Measurements from ENCODE around the gene INAFM2. TPM values are rescaled to one million over a fixed set of nuclear protein-coding genes. Genes with fewer than 3 reads are reported as not detected.

The INAFM2 gene
- total and polyA plus RNA-seq, 4 donors: 3.3 to 5.7 (median 4.4) TPM

GRCh38 chr15:40303576-40303975 is 19.9 kb upstream of the INAFM2 start:
- Histone ChIP-seq H3K9ac (ENCODE audit: low read depth in 1 of 2, low read length in 2 of 2) (no peak overlapping the region), H3K27ac (ENCODE audit: low read depth in 1 of 2, low read length in 2 of 2) (no peak overlapping the region), H3K4me1 (ENCODE audit: control insufficient read depth in 4 of 4, insufficient read depth in 4 of 4, low read length in 3 of 4) (no peaks in the 10 kb centered on the region), H3K4me3 (ENCODE audit: low read depth in 1 of 3, low read length in 3 of 3) (no peak overlapping the region), H3K9me3 (ENCODE audit: control insufficient read depth in 4 of 4, low read length in 3 of 4) (peaks cover 0 to 4% (median 0%) of the 10 kb centered on the region in 4 donors), H3K36me3 (ENCODE audit: control insufficient read depth in 4 of 4, insufficient read depth in 3 of 4, low read depth in 1 of 4, low read length in 3 of 4) (no peaks in the 10 kb centered on the region), H3K27me3 (ENCODE audit: control insufficient read depth in 4 of 4, insufficient read depth in 4 of 4, low read length in 3 of 4) (no peaks in the 10 kb centered on the region)
- 90% methylated on average over 2 of the region's 2 CpGs for WGBS
- TF ChIP-seq RXRA (IDR thresholded peaks at IDR 0.05) (no peak), NR2F2 (IDR thresholded peaks at IDR 0.05) (no peak), MAX (IDR thresholded peaks at IDR 0.05) (no peak), FOXA2 (IDR thresholded peaks at IDR 0.05) (no peak), REST (IDR thresholded peaks at IDR 0.05) (no peak), CTCF (IDR thresholded peaks at IDR 0.05; ENCODE audit: low read depth, low read length, missing input control) (no peak), JUND (IDR thresholded peaks at IDR 0.05) (no peak)
- DNase-seq (ENCODE audit: low spot score): no peak

- 93% methylated on average over 4 of the region's 4 CpGs for WGBS
- H3K27ac ChIP-seq (ENCODE audit: low read depth in 1 of 2, low read length in 2 of 2): no peak overlapping the region
- no peak for DNase-seq (ENCODE audit: low spot score)
- no peaks in the 10 kb centered on the region for H3K36me3 ChIP-seq (ENCODE audit: control insufficient read depth in 4 of 4, insufficient read depth in 3 of 4, low read depth in 1 of 4, low read length in 3 of 4)
- H3K4me1 ChIP-seq (ENCODE audit: control insufficient read depth in 4 of 4, insufficient read depth in 4 of 4, low read length in 3 of 4): peaks cover 0 to 7% (median 2%) of the 10 kb centered on the region in 4 donors
- H3K9me3 ChIP-seq (ENCODE audit: control insufficient read depth in 4 of 4, low read length in 3 of 4): peaks cover 0 to 3% (median 0%) of the 10 kb centered on the region in 4 donors
- no peak overlapping the region for H3K9ac ChIP-seq (ENCODE audit: low read depth in 1 of 2, low read length in 2 of 2)
- H3K4me3 ChIP-seq (ENCODE audit: low read depth in 1 of 3, low read length in 3 of 3): no peak overlapping the region
- no peaks in the 10 kb centered on the region for H3K27me3 ChIP-seq (ENCODE audit: control insufficient read depth in 4 of 4, insufficient read depth in 4 of 4, low read length in 3 of 4)
- TF ChIP-seq FOXA2 (IDR thresholded peaks at IDR 0.05) (no peak), HNF4A (conservative IDR thresholded peaks at IDR 0.05) (no peak), TAF1 (conservative IDR thresholded peaks at IDR 0.05) (no peak), SP1 (IDR thresholded peaks at IDR 0.05) (no peak), JUND (IDR thresholded peaks at IDR 0.05) (no peak), REST (IDR thresholded peaks at IDR 0.05) (no peak), CTCF (IDR thresholded peaks at IDR 0.05; ENCODE audit: low read depth, low read length, missing input control) (no peak), RAD21 (IDR thresholded peaks at IDR 0.05) (no peak), FOXA1 (IDR thresholded peaks at IDR 0.05) (no peak), HNF4G (IDR thresholded peaks at IDR 0.05) (no peak), GABPA (IDR thresholded peaks at IDR 0.05 in 1 of 2, conservative IDR thresholded peaks at IDR 0.05 in 1 of 2) (no peak), RXRA (IDR thresholded peaks at IDR 0.05) (no peak), MAX (IDR thresholded peaks at IDR 0.05) (no peak), NR2F2 (IDR thresholded peaks at IDR 0.05) (no peak), YY1 (IDR thresholded peaks at IDR 0.05) (no peak), EGR1 (IDR thresholded peaks at IDR 0.05; ENCODE audit: low read depth in 2 of 2) (no peak)
- TF ChIP-seq, protein P1, sequence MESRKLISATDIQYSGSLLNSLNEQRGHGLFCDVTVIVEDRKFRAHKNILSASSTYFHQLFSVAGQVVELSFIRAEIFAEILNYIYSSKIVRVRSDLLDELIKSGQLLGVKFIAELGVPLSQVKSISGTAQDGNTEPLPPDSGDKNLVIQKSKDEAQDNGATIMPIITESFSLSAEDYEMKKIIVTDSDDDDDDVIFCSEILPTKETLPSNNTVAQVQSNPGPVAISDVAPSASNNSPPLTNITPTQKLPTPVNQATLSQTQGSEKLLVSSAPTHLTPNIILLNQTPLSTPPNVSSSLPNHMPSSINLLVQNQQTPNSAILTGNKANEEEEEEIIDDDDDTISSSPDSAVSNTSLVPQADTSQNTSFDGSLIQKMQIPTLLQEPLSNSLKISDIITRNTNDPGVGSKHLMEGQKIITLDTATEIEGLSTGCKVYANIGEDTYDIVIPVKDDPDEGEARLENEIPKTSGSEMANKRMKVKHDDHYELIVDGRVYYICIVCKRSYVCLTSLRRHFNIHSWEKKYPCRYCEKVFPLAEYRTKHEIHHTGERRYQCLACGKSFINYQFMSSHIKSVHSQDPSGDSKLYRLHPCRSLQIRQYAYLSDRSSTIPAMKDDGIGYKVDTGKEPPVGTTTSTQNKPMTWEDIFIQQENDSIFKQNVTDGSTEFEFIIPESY (IDR thresholded peaks at IDR 0.05): no peak
- TF ChIP-seq, protein P2, sequence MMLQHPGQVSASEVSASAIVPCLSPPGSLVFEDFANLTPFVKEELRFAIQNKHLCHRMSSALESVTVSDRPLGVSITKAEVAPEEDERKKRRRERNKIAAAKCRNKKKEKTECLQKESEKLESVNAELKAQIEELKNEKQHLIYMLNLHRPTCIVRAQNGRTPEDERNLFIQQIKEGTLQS (IDR thresholded peaks at IDR 0.05): no peak
Measured at GRCh38 chr15:40305281-40305680, 18.2 kb upstream of the INAFM2 start.

Data from liver (tissue), 9 donors.